Myocyte (in vitro differentiated cells): Measurements from ENCODE around the gene CNKSR3. TPM values are rescaled to one million over a fixed set of nuclear protein-coding genes. Genes with fewer than 3 reads are reported as not detected.

Experiments used
- DNase-seq: peaks from one replicate; pipeline ENCODE4 v3.0.0-alpha.2; 2012; ENCODE audit warnings: low read depth
- total RNA-seq: library from RNA; depleted of rRNA; stranded (reverse); fragments of >200 nt; gene quantifications from 2 replicates; pipeline ENCODE4 v1.2.3, GENCODE V29; 2014

CNKSR3 gene
- total RNA-seq, 1 donor from 2014 or later, result 10.0 TPM

DNA sequence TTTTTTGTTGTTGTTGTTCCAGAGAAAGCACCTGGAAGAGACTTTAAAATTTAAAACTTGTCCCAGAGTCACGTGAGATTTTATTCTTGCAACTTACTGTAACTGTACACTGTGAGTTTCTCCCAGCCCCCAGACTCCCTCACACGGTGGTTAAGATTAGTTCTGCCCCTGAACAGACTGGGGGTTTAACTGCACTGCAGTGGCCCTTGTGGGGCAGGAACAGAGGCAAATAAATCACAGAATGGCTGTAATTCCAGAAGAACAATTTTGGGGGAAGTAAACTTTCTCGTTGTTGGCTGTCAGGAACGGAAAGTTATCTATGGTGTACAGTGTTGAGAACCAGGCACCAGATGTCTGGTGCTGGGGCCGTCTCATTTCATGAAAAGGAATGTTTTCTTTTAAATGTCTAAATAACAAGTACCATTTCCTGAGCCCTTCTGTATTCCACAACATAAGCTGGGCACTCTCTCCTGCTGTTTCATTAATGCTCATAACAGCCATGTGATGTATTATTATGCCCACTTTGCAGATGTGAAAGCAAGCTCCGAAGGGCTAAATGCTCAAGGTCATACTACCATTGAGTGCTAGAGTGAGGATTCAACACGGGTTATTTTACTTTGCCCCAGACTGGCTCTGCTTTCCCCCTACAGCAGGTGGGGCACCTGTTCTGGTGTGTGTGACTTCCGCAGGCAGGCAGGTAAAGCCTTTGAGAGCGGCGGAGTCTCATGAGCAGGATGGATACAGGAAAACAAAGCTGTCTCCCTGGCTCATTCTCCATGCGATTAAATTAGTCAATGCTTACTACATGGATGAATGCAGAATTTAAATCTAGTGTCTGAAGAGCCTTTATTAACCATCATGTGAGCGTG is 30.5 kb downstream of the CNKSR3 start:
- no peak for DNase-seq

DNA sequence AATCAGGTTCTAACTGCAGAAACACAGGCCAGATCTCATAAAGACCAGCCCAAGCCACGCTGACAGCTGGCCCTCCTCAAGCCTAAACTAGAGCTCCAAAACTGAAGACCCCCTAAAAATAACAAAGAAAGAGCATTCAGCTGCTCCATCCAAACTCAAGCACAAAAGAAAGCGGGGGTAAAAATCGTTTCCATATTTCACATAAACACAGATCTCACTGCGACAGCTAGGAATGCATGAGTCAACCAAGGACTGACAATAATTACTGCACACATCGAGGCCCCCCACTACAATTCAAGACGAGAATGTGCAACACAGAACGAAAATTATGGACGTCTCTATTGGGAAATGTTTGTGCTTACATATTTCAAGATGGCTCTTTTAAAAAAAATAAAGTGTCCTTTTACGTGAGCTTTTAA is 31.1 kb downstream of the CNKSR3 start:
- DNase-seq, result no peak

DNA sequence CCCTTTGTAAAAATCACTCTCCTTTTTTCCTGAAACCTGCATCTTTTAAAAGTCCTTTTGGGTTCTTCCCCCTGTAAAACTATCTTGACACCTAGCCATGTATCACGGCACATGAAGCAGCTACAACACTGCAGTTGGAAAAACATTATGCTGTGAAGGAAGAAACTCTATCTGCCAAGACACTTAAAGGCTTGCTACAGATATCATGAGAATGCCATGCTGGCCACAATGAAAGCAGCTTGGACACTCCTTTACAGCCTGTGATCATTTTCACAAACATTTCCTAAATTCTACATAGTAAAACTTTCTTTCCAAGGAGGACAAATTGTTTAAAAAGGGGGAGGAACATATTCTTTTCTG is 31.8 kb downstream of the CNKSR3 start:
- DNase-seq, result no peak

DNA sequence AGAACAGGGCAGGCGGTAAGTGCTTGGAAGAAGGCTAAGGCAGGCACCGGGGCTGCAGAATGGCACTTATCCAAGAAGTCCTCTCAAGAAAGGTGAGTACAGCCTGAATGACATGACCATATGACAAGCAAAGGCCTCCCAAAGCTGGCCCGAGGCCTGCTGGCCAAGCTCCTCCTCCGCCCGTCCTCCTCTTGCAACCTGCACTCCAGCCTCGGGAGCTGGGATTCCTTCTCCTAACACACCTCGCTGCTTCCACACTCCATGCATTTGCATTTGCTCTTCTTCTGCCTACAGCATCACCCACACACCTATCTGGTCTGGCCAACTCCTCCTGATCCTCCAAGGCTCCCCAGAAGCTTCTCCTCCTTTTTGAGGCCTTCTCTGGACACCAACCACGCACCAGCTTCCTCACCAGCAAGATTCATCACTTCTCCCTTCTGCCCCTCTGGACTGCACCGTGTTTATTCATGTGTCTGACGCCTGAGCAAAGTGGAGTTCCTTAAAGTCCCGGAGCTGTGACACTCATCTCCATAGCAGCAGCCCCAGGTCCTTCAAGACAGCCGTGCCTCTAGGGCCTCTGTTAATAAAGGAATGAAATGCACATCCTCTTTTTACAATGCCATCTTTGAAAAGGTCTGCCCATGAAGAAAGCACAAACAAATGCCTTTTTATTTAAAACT is 32.3 kb downstream of the CNKSR3 start:
- DNase-seq, result no peak

DNA sequence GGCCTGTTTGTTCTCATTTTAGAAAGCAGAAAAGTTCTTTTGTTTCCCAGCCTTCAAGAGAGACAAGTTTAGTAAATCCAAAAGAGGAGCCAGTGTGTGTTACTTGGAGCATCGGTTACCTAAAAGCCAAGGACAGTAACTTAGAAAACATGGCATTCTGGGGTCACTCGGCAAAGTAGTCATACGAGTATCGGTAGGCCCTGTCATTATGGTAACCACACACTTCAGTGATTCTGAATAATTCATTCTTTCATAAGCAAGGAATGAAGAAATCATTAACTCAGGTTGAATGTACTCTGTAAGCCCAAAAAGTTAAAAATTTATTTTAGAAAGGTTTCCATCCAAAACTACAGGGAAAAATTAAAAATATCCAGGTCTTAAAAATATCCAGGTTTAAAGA is 34.0 kb downstream of the CNKSR3 start:
- no peak for DNase-seq

- peak; percentile 84 for DNase-seq
Measured at GRCh38 chr6:154474648-154475428, 35.6 kb downstream of the CNKSR3 start.

GRCh38 chr6:154473324-154473723 is 37.2 kb downstream of the CNKSR3 start:
- DNase-seq, result no peak

GRCh38 chr6:154471609-154472362 is 38.7 kb downstream of the CNKSR3 start:
- no peak for DNase-seq

DNA sequence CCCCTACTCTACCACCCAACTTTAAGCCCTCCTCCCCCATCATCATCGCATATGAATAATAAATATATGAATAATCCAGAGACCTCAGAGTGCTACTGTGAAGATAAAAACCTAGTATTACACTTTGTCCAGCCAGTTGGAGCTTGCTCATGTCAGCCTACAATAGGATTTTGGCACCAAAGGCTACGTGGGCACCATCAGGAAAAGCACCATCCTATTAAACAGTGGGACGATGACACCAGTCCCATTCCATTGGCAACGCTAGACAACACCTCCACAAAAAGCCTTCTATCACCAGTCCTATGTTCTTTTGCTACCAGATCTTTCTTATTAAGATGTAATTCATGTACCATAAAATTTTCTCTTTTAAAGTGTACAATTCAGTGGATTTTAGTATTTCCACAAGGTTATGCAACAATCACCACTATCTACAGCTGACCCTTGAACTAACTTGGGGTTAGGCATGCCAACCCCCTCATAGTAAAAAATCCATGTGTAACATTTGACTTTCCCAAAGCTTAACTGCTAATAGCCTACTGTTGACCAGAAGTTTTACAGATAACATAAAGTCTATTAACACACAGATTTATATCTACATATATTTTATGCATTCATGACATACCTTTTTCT is 41.1 kb downstream of the CNKSR3 start:
- no peak for DNase-seq

DNA sequence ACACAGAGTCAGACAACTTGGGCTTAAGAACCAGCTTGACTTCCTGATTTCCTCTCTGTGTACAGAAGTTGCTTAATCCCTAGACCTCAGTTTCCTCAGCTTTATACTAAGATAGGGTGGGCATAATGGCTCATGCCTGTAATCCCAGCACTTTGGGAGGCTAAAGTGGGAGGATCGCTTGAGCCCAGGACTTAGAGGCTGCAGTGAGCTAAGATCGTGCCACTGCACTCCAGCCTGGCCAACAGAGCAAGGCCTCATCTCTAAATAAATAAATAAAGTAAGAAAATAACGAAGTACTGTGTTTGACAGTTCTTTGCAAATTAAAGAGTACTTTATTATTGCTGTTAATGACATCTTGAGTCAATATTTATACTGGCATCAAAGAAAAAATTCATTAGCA is 41.7 kb downstream of the CNKSR3 start:
- no peak for DNase-seq

DNA sequence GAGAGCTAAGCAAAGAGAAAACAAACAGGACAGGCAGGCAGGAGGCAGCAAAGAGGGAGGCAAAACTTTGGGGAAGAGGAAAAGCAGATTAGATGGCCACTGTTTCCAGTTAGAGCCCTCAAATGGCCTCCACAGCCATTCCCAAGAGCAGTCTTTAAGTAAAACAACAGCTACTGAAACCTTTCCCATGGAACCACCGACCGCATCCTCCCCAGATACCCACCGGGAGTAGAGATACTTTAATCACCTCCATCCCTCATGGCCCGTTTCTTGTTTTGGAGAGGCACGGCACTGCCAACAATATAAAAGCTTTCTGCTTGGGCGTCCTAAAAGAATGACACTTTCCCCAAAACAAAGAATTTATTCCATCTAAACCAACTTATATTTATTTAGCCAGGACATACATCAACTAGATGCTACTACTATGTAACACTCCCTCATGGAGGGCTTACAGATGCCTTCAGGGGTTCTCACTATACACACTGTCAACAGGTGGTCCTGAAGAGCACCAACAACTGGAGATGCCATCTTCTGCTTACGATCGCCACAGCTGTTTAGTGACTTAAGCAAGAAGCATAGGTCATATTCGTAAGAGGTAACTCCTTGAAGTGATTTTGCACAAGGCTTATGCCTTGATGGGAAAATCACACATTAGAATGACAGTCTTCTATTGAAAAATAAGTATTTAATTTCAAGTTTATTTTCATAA is 43.4 kb downstream of the CNKSR3 start:
- DNase-seq, result no peak

- no peak for DNase-seq
Measured at GRCh38 chr6:154466139-154466538, 44.3 kb downstream of the CNKSR3 start.

DNA sequence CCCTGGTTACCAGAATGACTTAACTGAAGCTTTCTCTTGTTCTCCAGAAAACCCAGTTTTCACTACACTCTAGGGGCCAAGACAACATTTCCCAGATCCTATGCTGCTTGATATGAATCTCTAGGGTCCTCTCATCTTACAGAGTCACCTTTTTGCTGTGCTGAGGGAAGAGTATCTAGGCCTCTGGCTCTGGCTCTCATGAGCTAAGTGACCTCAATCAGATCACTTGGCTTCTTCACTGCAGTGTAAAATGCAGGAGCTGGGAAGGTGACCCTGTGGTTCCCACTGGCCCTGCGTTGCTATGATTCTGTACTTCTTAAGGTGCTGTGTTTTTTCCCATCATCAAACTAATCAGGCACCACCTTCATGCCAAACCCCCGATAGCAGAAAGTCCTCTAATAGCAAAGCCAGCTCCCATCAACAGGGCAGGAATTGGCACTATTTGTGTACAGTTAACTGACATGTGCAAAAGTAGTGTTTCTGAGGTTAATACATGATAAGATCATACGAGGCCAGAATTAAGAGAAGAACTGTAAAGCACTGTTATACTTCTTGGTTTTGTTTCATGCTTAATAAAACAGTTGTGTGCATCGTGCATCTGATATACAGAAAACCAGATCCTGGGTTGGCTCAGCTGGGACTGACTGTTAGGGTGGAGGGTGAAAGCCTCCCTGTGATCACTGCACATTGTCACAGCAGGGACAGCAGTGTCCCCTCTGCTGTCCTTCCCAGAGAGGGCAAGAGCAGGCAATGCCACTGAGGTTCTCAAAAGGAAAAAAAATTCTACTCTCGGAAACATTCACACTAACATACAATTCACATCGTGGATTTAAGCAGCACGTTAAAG is 46.7 kb downstream of the CNKSR3 start:
- no peak for DNase-seq

DNA sequence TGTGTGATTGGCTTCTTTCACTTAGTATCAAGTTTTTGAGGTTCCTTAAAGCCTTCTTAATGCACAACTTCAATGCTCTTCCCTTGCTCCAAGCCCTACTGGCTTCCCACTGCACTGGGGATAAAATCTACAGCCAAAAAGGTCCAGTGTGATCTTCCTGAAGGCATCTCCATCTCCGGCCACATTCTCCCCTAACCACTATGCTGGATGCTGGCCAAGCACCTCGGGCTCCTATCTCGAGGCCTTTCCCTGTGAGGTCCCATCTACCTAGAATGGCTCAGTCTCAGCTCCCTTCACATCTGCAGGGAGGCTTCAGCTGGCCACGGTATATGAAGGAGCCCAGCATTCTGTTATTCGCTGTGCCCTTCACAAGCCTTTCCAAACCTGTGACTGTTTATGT is 48.1 kb downstream of the CNKSR3 start:
- no peak for DNase-seq

DNA sequence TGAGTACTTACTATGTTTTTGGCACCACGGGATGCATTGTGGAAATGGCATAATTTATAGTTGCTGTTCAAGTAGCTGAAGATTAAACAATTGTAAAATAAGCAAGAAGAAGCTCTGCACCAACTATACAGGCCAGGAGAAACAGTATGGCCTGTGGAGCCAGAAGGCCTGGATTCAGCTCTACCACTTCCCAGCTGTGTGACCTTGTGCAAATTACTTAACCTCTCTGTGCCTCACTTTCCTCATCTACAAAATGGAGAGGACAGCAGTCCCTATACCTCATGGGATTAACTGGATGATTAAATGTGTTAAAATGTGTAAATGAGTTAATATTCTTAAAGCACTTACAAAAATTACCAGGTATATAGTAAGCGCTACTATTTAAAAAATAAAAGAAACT is 49.1 kb downstream of the CNKSR3 start:
- DNase-seq, result no peak

- peak; percentile 67 for DNase-seq
Measured at GRCh38 chr6:154460306-154461071, 50.0 kb downstream of the CNKSR3 start.

- no peak for DNase-seq
Measured at GRCh38 chr6:154459513-154459912, 51.0 kb downstream of the CNKSR3 start.
